ENCODE results near the gene PLCD1. TPM values are rescaled to one million over a fixed set of nuclear protein-coding genes. Genes with fewer than 3 reads are reported as not detected.
A peak's percentile ranks its signal among the peaks of the same experiment; 100 is the strongest.

The PLCD1 gene
- total and polyA plus RNA-seq, 2 of the 8 experiments (the other 6 are each of a cell fraction or from before 2014, with no cell fraction given): 15.3 to 19.2 TPM

DNA sequence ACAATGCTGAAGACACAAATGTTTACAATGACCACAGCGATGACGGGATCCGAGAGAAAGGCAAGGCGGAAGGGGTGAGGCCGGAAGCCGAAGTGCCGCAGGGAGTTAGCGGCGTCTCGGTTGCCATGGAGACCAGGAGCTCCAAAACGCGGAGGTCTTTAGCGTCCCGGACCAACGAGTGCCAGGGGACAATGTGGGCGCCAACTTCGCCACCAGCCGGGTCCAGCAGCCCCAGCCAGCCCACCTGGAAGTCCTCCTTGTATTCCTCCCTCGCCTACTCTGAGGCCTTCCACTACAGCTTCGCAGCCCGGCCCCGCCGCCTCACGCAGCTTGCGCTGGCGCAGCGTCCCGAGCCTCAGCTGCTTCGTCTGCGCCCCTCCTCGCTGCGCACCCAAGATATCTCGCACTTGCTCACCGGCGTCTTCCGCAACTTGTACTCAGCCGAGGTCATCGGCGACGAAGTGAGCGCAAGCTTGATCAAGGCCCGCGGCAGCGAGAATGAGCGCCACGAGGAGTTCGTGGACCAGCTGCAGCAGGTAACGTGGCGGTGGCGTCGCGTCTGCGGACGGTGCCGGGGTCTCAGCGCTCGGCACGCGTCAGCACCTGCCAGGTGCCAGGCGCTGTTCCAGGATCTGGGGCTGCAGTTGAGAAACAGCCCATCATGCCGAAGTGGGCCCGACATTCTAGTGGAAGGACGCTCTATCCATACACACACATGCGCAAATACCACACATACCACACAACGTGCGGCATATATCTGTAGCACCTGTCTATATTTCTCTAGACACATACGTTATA lies 9.9 kb upstream of the PLCD1 start, which contains the start of gene DLEC1 (continued):
- TF ChIP-seq SRF (IDR thresholded peaks at IDR 0.05; ENCODE audit: low read depth, low read length) (no peak), CTBP2 (IDR thresholded peaks at IDR 0.05; ENCODE audit: borderline replicate concordance, insufficient read depth, insufficient read length, low read length) (no peak), BRCA1 (IDR thresholded peaks at IDR 0.05; ENCODE audit: low read depth, low read length) (no peak), CBX8 (IDR thresholded peaks at IDR 0.05; ENCODE audit: borderline replicate concordance, low read depth, low read length) (no peak), RNF2 (IDR thresholded peaks at IDR 0.05; ENCODE audit: borderline replicate concordance, low read depth, low read length, missing control alignments, poor library complexity, severe bottlenecking) (peak; percentile 64), YY1 (IDR thresholded peaks at IDR 0.05; ENCODE audit: low read depth, low read length) (no peak), TCF12 (IDR thresholded peaks at IDR 0.05; ENCODE audit: low read depth, low read length) (no peak), GTF2F1 (IDR thresholded peaks at IDR 0.05; ENCODE audit: borderline replicate concordance, low read depth, low read length) (no peak), JUND (IDR thresholded peaks at IDR 0.05; ENCODE audit: low read length) (0 out of 2 replicates have a peak, but pooled peaks have one; percentile 30), KDM4A (IDR thresholded peaks at IDR 0.05; ENCODE audit: low read depth, low read length, severe bottlenecking) (peak; percentile 94)
